ENCODE results near the gene FRRS1.
"Not testable (repeated sequence)": the region's sequence is repeated elsewhere in the genome, so short reads cannot be mapped to it uniquely, and the experiment has no call there.

Gene FRRS1

GRCh38 chr1:99768104-99768503 is 1.7 kb upstream of the FRRS1 start:
- H3K4me3 ChIP-seq (ENCODE audit: extremely low read depth, insufficient read depth, low read length, poor library complexity, severe bottlenecking) = no peak overlapping the region
- peaks cover 6% of the 10 kb centered on the region for H3K4me1 ChIP-seq (ENCODE audit: control insufficient read depth, insufficient read depth, low read length, poor library complexity, severe bottlenecking)
- H3K36me3 ChIP-seq (ENCODE audit: control insufficient read depth, insufficient read depth, low read length) = no peaks in the 10 kb centered on the region
- H3K27ac ChIP-seq (ENCODE audit: low read depth, low read length, severe bottlenecking) = no peak overlapping the region
- WGBS, 2 experiments (ENCODE audit: insufficient coverage in 2 of 2) = 90 to 100% methylated on average over 1 of the region's 3 CpGs
- H3K9me3 ChIP-seq (ENCODE audit: control insufficient read depth, low read length) = no peaks in the 10 kb centered on the region

DNA sequence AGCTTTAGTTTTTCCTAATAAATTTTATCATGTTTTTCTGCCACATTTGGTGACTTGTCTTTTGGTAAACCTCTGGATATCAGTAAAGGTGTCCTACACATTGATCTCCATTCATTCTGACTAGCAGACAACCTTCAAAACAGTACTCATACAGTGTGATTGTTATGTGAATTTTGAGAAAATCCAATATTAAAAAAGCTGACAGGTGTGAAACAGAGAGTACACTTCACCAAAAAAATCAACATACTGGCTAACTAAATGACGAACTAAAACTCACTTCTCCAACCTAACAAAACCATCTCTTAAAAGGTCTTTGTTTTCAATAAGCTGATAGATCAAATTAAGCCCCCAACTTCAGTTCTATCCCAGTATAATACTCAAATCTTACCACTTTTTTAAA is 1.5 kb downstream of the FRRS1 start:
- H3K27ac ChIP-seq (ENCODE audit: low read depth, low read length, severe bottlenecking) = no peak overlapping the region
- no peaks in the 10 kb centered on the region for H3K36me3 ChIP-seq (ENCODE audit: control insufficient read depth, insufficient read depth, low read length)
- 100% methylated on average over 1 of the region's 1 CpG for WGBS, 2 experiments (ENCODE audit: insufficient coverage in 2 of 2)
- H3K4me1 ChIP-seq (ENCODE audit: control insufficient read depth, insufficient read depth, low read length, poor library complexity, severe bottlenecking) = no peaks in the 10 kb centered on the region
- H3K4me3 ChIP-seq (ENCODE audit: extremely low read depth, insufficient read depth, low read length, poor library complexity, severe bottlenecking) = no peak overlapping the region
- no peaks in the 10 kb centered on the region for H3K9me3 ChIP-seq (ENCODE audit: control insufficient read depth, low read length)

GRCh38 chr1:99764439-99764838 is 2.0 kb downstream of the FRRS1 start:
- 80% methylated on average over 2 of the region's 2 CpGs; no CpG with 5 or more reads in 1 of the 2 experiments for WGBS, 2 experiments (ENCODE audit: insufficient coverage in 2 of 2)
- Histone ChIP-seq H3K9me3 (ENCODE audit: control insufficient read depth, low read length) (no peaks in the 10 kb centered on the region), H3K4me1 (ENCODE audit: control insufficient read depth, insufficient read depth, low read length, poor library complexity, severe bottlenecking) (no peaks in the 10 kb centered on the region), H3K27ac (ENCODE audit: low read depth, low read length, severe bottlenecking) (no peak overlapping the region), H3K36me3 (ENCODE audit: control insufficient read depth, insufficient read depth, low read length) (no peaks in the 10 kb centered on the region), H3K4me3 (ENCODE audit: extremely low read depth, insufficient read depth, low read length, poor library complexity, severe bottlenecking) (no peak overlapping the region)

GRCh38 chr1:99763956-99764355 is 2.5 kb downstream of the FRRS1 start:
- Histone ChIP-seq H3K27ac (ENCODE audit: low read depth, low read length, severe bottlenecking) (no peak overlapping the region), H3K36me3 (ENCODE audit: control insufficient read depth, insufficient read depth, low read length) (no peaks in the 10 kb centered on the region), H3K4me3 (ENCODE audit: extremely low read depth, insufficient read depth, low read length, poor library complexity, severe bottlenecking) (no peak overlapping the region), H3K4me1 (ENCODE audit: control insufficient read depth, insufficient read depth, low read length, poor library complexity, severe bottlenecking) (no peaks in the 10 kb centered on the region), H3K9me3 (ENCODE audit: control insufficient read depth, low read length) (no peaks in the 10 kb centered on the region)
- whole genome bisulfite sequencing, 2 experiments (ENCODE audit: insufficient coverage in 2 of 2) = no CpG with 5 or more reads among the region's 2 CpGs

- Histone ChIP-seq H3K9me3 (ENCODE audit: control insufficient read depth, low read length) (no peaks in the 10 kb centered on the region), H3K27ac (ENCODE audit: low read depth, low read length, severe bottlenecking) (no peak overlapping the region), H3K36me3 (ENCODE audit: control insufficient read depth, insufficient read depth, low read length) (no peaks in the 10 kb centered on the region), H3K4me3 (ENCODE audit: extremely low read depth, insufficient read depth, low read length, poor library complexity, severe bottlenecking) (no peak overlapping the region), H3K4me1 (ENCODE audit: control insufficient read depth, insufficient read depth, low read length, poor library complexity, severe bottlenecking) (no peaks in the 10 kb centered on the region)
- no CpG with 5 or more reads among the region's 1 CpG for WGBS, 2 experiments (ENCODE audit: insufficient coverage in 2 of 2)
Observed at GRCh38 chr1:99761774-99762173, 4.7 kb downstream of the FRRS1 start.

- no peak overlapping the region for H3K4me3 ChIP-seq (ENCODE audit: extremely low read depth, insufficient read depth, low read length, poor library complexity, severe bottlenecking)
- WGBS, 2 experiments (ENCODE audit: insufficient coverage in 2 of 2) = 64 to 100% methylated on average over 1 to 2 of the region's 4 CpGs
- H3K9me3 ChIP-seq (ENCODE audit: control insufficient read depth, low read length) = no peaks in the 10 kb centered on the region
- no peaks in the 10 kb centered on the region for H3K4me1 ChIP-seq (ENCODE audit: control insufficient read depth, insufficient read depth, low read length, poor library complexity, severe bottlenecking)
- no peaks in the 10 kb centered on the region for H3K36me3 ChIP-seq (ENCODE audit: control insufficient read depth, insufficient read depth, low read length)
- no peak overlapping the region for H3K27ac ChIP-seq (ENCODE audit: low read depth, low read length, severe bottlenecking)
Observed at GRCh38 chr1:99759518-99760160, 6.8 kb downstream of the FRRS1 start.

DNA sequence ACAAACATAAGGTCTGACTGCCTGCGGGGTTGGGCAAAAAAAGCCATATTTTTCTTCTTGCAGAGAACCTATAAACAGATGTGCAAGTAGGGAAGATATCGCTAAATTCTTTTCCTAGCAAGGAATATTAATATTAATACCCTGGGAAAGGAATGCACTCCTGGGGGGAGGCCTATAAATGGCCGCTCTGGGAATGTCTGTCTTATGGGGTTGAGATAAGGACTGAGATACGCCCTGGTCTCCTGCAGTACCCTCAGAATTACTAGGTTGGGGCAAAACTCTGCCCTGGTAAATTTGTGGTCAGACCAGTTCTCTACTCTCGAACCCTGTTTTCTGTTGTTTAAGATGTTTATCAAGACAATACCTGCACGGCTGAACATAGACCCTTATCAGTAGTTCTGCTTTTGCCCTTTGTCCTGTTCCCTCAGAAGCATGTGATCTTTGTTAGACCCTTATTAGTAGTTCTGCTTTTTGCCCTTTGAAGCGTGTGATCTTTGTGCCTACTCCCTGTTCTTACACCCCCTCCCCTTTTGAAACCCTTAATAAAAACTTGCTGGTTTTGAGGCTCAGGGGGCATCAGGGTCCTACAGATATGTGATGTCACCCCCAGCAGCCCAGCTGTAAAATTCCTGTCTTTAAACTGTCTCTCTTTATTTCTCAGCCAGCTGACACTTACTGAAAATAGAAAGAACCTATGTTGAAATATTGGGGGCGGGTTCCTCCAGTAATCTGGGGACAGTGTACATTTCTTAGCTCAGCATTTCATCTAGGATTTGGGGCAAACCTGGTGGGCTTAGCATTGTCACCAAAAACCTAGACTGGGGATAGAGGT is 7.5 kb downstream of the FRRS1 start:
- 90% methylated on average over 2 of the region's 8 CpGs; no CpG with 5 or more reads in 1 of the 2 experiments for WGBS, 2 experiments (ENCODE audit: insufficient coverage in 2 of 2)
- H3K9me3 ChIP-seq (ENCODE audit: control insufficient read depth, low read length); H3K4me3 ChIP-seq (ENCODE audit: extremely low read depth, insufficient read depth, low read length, poor library complexity, severe bottlenecking); H3K36me3 ChIP-seq (ENCODE audit: control insufficient read depth, insufficient read depth, low read length); H3K27ac ChIP-seq (ENCODE audit: low read depth, low read length, severe bottlenecking); H3K4me1 ChIP-seq (ENCODE audit: control insufficient read depth, insufficient read depth, low read length, poor library complexity, severe bottlenecking): not testable (repeated sequence)

DNA sequence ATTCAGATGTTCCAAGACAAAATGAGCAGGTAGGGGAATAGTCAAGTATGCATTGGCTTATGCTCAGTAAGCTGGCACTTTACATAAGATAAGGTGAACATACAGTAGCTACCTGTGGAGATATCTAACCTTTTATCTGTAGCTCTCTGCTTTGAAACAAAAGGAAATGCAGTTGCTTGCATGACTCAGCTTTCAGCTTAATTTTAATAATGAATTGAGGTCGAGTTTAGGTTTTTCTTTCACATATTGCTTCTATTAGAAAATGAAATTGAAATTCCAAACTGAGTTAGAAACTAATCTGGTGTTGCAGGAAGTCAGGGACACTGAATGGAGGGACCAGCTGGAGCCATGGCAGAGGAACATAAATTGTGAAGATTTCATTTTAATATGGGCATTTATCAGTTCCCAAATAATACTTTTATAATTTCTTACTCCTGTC is 8.3 kb downstream of the FRRS1 start:
- no peaks in the 10 kb centered on the region for H3K36me3 ChIP-seq (ENCODE audit: control insufficient read depth, insufficient read depth, low read length)

GRCh38 chr1:99756598-99756997 is 9.8 kb downstream of the FRRS1 start:
- 100% methylated on average over 2 of the region's 3 CpGs; no CpG with 5 or more reads in 1 of the 2 experiments for WGBS, 2 experiments (ENCODE audit: insufficient coverage in 2 of 2)
- H3K9me3 ChIP-seq (ENCODE audit: control insufficient read depth, low read length) = no peaks in the 10 kb centered on the region

More for the DNA sequence above, 8.3 kb downstream of the FRRS1 start:
- Histone ChIP-seq H3K4me3 (ENCODE audit: extremely low read depth, insufficient read depth, low read length, poor library complexity, severe bottlenecking) (no peak overlapping the region), H3K27ac (ENCODE audit: low read depth, low read length, severe bottlenecking) (no peak overlapping the region), H3K9me3 (ENCODE audit: control insufficient read depth, low read length) (no peaks in the 10 kb centered on the region), H3K4me1 (ENCODE audit: control insufficient read depth, insufficient read depth, low read length, poor library complexity, severe bottlenecking) (no peaks in the 10 kb centered on the region)
- 20% methylated on average over 1 of the region's 1 CpG; no CpG with 5 or more reads in 1 of the 2 experiments for WGBS, 2 experiments (ENCODE audit: insufficient coverage in 2 of 2)

GRCh38 chr1:99755664-99756063 is 10.8 kb downstream of the FRRS1 start:
- WGBS, 2 experiments (ENCODE audit: insufficient coverage in 2 of 2) = no CpG with 5 or more reads among the region's 2 CpGs
- H3K36me3 ChIP-seq (ENCODE audit: control insufficient read depth, insufficient read depth, low read length) = no peaks in the 10 kb centered on the region
- H3K27ac ChIP-seq (ENCODE audit: low read depth, low read length, severe bottlenecking) = no peak overlapping the region
- H3K4me1 ChIP-seq (ENCODE audit: control insufficient read depth, insufficient read depth, low read length, poor library complexity, severe bottlenecking) = no peaks in the 10 kb centered on the region
- no peaks in the 10 kb centered on the region for H3K9me3 ChIP-seq (ENCODE audit: control insufficient read depth, low read length)
- H3K4me3 ChIP-seq (ENCODE audit: extremely low read depth, insufficient read depth, low read length, poor library complexity, severe bottlenecking) = no peak overlapping the region

More at GRCh38 chr1:99756598-99756997, 9.8 kb downstream of the FRRS1 start:
- H3K4me3 ChIP-seq (ENCODE audit: extremely low read depth, insufficient read depth, low read length, poor library complexity, severe bottlenecking) = no peak overlapping the region
- H3K4me1 ChIP-seq (ENCODE audit: control insufficient read depth, insufficient read depth, low read length, poor library complexity, severe bottlenecking) = no peaks in the 10 kb centered on the region
- H3K36me3 ChIP-seq (ENCODE audit: control insufficient read depth, insufficient read depth, low read length) = no peaks in the 10 kb centered on the region
- H3K27ac ChIP-seq (ENCODE audit: low read depth, low read length, severe bottlenecking) = no peak overlapping the region

- Histone ChIP-seq H3K4me1 (ENCODE audit: control insufficient read depth, insufficient read depth, low read length, poor library complexity, severe bottlenecking) (no peaks in the 10 kb centered on the region), H3K36me3 (ENCODE audit: control insufficient read depth, insufficient read depth, low read length) (no peaks in the 10 kb centered on the region), H3K4me3 (ENCODE audit: extremely low read depth, insufficient read depth, low read length, poor library complexity, severe bottlenecking) (no peak overlapping the region), H3K27ac (ENCODE audit: low read depth, low read length, severe bottlenecking) (no peak overlapping the region), H3K9me3 (ENCODE audit: control insufficient read depth, low read length) (no peaks in the 10 kb centered on the region)
- WGBS, 2 experiments (ENCODE audit: insufficient coverage in 2 of 2) = 80% methylated on average over 2 of the region's 5 CpGs; no CpG with 5 or more reads in 1 of the 2 experiments
Observed at GRCh38 chr1:99754697-99755096, 11.7 kb downstream of the FRRS1 start.

Measured in mesodermal cell (in vitro differentiated cells).